COLO668 (cell line): ENCODE data around the gene AMPD2.

Experiments
- DNase-seq: peaks from one replicate; lab custom pipeline; 2025; ENCODE audit not compliant: unreplicated experiment; lab: John Stamatoyannopoulos, UW

The AMPD2 gene

GRCh38 chr1:109630081-109630897, 10.7 kb downstream of the AMPD2 start:
- no peak for DNase-seq

- DNase-seq: no peak
Observed at GRCh38 chr1:109630898-109631512, 11.4 kb downstream of the AMPD2 start.

DNA sequence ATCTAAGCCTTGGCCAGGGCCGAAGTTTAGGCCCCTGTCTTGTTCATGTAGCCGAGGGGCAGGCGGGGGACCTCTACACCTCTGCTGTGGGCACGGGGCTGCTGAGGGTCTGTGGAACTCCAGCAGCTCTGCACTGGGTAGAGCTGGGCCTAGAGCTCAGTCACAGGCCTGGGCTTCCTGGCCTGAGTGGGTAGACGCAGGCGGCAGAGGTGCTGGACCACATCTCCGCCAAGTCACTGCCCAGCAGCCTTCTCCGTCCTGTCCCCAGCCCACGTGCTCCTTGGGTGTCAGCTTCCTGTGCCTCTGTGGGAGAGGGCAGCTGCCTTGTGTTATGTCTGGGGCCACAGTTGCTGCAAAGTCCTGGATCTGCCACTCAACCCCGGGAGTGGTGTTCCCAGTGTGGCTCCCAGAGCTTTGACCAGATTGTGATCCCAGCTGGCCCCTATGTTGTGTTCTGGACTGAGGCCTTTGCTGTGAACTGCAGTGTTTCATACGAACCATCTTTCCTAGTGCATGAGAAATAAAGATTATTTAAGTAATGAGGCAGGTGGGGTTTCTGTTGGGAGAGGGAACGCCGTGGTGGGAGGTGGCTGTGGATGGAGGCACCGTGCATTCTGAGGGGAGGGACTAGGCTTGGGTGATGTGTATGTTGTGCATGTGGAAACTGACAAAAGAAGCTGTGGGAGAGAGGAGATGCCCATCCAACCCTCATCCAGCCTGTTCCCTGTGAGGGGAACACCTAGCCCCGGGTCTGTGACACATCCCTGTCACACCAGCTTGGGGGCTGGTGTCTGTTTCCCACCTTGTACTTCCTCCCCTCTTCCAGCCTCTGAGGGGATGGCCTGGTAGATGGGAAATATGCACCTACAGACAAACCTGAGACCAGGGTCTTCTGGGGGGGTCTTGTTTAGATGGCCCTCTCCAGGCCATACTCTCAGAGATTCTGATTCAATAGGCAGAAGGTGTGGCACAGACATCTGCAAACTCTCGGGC, 12.2 kb downstream of the AMPD2 start:
- DNase-seq: no peak

DNA sequence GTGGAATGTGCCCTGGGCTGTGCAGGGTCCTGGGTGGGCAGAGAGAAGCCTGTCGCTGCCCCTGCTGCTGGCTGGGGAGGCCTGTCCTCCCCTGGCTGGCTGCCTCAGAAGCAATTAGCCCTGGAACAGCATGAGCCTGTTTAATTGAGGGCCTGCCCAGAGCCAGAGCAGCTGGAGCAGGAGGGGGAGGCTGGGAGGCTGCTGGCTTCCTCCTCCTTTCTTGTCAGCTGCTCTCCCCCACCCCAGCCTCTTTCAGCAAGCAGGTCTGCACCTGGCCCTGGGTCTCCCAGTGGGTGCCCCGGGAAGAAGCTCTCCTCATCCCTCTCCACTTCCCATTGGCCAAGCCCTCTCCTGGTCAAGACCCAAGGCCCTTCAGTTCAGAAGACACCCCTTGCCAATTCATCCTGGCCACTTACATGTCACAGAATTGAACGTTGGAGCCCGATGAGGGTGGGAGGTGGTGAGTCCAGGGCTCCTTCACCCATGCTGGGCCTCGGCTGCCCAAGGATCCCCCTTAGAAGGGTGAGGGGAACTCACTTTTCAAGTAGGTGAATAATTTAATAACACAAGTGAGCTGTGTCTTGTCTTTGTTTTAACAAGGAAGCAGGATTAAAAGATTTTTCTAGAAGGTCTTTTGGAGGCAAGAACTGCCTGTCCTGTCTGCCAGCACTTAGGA, 13.2 kb downstream of the AMPD2 start:
- DNase-seq: peak; percentile 33

GRCh38 chr1:109634292-109634691, 14.7 kb downstream of the AMPD2 start:
- DNase-seq: no peak

GRCh38 chr1:109634771-109635750, 15.4 kb downstream of the AMPD2 start:
- DNase-seq: no peak

DNA sequence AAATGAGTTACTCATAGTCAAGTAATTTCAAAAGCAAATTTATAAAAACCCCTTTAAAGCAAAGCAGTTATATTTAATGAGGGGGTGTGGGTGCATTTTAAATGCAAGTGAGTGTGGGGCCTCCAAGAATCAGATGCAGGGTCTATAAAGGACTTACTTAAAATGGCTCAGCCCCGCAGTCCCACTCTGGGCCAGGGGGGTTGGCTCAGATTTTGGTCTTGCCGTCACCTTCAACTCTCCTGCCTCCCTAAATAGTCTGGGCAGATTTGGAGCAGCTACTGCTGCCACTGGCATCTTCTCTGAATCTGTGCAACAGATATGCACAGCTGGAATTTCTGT, 16.2 kb downstream of the AMPD2 start:
- DNase-seq: no peak

- DNase-seq: no peak
Observed at GRCh38 chr1:109636201-109636952, 16.7 kb downstream of the AMPD2 start.

DNA sequence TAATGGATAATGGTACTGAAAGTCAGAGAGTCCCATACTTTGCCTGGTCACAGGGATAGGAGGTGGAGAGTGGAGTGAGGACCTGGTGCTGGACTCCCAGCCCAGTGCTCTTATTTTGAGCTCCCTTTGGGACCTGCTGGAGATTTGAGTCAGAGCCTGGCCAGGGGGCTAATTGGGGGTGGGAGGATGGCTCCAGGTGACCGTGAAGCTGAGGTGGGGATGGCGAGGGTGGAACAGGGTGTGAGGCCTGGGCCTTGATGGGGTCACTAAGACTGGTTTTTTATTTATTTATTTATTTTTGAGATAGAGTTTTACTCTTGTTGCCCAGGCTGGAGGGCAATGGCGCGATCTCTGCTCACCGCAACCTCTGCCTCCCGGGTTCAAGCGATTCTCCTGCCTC, 17.8 kb downstream of the AMPD2 start:
- no peak for DNase-seq

DNA sequence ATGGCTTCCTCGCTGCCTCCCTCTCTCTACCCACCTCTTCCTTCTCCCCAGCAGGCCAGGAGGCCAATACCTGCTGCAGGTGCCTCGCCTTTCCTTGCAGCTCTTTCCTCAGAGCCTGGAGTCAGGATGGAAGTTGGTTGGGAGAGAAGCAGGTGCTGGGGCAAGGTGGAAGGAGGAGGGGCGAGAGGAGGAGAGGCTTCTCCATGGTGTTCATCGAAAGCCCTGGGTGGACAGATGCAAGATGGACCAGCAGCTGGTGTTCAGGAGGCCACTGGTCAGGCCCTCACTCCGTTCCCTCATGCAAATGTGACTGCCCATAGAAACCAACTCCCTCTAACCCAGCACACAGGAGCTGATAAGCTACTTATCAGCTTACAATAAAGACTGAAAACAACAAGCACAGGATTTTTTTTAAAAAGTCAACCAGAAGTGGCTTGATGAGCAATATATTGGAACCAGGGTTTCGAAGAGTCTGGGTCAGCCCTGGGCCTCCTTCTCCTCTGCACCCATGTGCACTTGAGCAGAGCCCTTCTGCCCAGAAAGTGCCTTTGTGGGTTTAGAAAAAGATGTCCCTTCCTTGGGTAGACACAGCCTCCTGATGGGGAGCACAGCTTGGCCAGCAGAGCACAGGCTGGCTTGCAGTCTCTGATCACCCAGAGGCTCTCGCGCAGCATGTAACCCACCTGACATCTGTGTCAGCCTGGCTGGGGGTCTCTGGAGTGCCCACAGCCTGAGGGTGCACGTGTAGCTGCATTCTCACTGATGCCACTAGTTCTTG, 19.6 kb downstream of the AMPD2 start:
- no peak for DNase-seq

DNA sequence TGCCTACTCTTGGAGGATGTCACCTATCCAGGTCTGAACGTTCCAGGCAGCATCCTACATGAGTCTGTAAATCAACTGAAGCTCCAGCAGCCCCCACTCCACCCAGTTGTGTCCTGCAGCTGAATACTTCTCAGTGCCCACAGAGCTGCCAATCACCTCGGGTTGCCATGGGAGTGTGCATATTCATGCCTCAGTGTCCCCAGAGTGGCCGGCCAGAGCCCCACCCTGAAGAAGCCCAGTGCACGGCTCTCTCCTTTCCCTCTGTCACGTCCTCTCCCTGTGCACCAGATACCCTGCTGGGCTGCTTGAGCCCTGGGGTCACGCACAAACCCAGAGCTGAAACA, 20.2 kb downstream of the AMPD2 start:
- DNase-seq: no peak

- DNase-seq: peak; percentile 82
Observed at GRCh38 chr1:109640285-109640865, 20.7 kb downstream of the AMPD2 start.

- DNase-seq: no peak
Observed at GRCh38 chr1:109641078-109641740, 21.6 kb downstream of the AMPD2 start.

- no peak for DNase-seq
Observed at GRCh38 chr1:109641861-109642260, 22.2 kb downstream of the AMPD2 start.

GRCh38 chr1:109642626-109643025, 23.0 kb downstream of the AMPD2 start:
- DNase-seq: no peak

- peak; percentile 84 for DNase-seq
Observed at GRCh38 chr1:109643385-109644230, 24.0 kb downstream of the AMPD2 start.

- no peak for DNase-seq
Observed at GRCh38 chr1:109644670-109645069, 25.0 kb downstream of the AMPD2 start.
